MM.1S (cell line): ENCODE data around the gene TRAF6.

ENCODE experiments used
- EZH2phosphoT487 ChIP-seq: fragments of 300-600 bp; sonication (generic); IDR thresholded peaks from 2 replicates; pipeline ENCODE4 v1.6.1; 2018; ENCODE audit warnings: antibody characterized with exemption, low read length
- TF ChIP-seq, protein P1 (sequence below): fragments of 300-600 bp; sonication (generic); IDR thresholded peaks from 2 replicates; pipeline ENCODE4 v1.5.1; 2016; ENCODE audit warnings: antibody characterized with exemption, low read length, mixed read lengths

- TF ChIP-seq, protein P1, sequence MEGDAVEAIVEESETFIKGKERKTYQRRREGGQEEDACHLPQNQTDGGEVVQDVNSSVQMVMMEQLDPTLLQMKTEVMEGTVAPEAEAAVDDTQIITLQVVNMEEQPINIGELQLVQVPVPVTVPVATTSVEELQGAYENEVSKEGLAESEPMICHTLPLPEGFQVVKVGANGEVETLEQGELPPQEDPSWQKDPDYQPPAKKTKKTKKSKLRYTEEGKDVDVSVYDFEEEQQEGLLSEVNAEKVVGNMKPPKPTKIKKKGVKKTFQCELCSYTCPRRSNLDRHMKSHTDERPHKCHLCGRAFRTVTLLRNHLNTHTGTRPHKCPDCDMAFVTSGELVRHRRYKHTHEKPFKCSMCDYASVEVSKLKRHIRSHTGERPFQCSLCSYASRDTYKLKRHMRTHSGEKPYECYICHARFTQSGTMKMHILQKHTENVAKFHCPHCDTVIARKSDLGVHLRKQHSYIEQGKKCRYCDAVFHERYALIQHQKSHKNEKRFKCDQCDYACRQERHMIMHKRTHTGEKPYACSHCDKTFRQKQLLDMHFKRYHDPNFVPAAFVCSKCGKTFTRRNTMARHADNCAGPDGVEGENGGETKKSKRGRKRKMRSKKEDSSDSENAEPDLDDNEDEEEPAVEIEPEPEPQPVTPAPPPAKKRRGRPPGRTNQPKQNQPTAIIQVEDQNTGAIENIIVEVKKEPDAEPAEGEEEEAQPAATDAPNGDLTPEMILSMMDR, result no peak
- no peak for TF ChIP-seq EZH2phosphoT487
Observed at GRCh38 chr11:36446135-36446534, 63.9 kb downstream of the TRAF6 start.
